ENCODE data around the gene PRDM16.

GRCh38 chr1:3323021-3323795, 254.2 kb downstream of the PRDM16 start:
- TF ChIP-seq CTCF (IDR thresholded peaks at IDR 0.05; ENCODE audit: low read length) (no peak), EZH2 (optimal IDR thresholded peaks at IDR 0.05; ENCODE audit: low read depth, low read length) (no peak)
